RKO (cell line): ENCODE measurements around the gene ENDOV.

Experiments
- DNase-seq: peaks from one replicate; pipeline ENCODE4 v3.0.0-alpha.2; 2016; ENCODE audit warnings: low spot score

The ENDOV gene

DNA sequence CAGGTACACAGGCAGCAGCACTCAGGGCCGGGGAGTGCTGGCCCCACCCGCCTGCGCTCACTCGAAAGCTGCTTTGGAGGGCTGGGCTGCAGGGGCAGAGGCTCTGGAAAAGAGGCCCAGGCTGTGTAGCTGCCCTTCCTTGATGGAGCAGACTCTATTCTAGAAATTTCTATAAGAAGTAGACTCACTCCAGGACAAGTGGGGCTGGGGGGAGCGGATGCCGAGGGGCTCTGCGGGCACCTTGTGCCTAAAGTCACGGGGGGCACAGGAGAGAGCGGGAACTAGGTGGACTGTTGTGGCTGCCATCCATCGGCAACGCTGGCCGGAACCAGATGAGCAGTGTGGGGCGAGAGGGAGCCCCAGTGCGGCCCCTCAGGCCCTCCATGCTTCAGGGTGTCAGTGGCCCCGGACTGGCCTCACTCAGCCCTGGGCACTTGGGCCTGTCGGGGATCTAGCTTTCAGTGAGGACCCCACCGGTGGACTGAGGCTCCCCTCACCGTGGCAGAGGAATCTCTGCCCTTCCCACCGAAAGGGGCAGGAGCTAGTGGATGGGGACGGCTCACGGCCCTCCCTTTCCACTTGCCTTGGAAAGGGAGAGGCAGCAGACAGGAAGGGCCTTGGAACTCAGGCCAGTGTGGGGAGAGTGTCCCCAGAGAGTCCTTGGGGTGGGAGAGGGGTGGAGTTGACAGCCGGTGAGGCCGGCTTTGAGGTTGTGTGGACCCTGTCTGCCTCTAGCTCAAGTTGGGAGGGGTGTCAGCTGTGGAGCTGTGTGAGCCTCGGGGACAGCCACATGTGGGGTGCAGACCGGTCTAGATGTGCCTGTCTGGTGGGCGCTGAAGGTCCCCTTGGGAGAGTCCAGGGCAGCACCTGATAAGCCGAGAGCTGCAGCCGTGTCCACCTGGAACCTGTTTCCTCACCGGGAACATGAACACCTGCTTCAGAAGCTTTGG, 16.6 kb downstream of the ENDOV start:
- DNase-seq = no peak

DNA sequence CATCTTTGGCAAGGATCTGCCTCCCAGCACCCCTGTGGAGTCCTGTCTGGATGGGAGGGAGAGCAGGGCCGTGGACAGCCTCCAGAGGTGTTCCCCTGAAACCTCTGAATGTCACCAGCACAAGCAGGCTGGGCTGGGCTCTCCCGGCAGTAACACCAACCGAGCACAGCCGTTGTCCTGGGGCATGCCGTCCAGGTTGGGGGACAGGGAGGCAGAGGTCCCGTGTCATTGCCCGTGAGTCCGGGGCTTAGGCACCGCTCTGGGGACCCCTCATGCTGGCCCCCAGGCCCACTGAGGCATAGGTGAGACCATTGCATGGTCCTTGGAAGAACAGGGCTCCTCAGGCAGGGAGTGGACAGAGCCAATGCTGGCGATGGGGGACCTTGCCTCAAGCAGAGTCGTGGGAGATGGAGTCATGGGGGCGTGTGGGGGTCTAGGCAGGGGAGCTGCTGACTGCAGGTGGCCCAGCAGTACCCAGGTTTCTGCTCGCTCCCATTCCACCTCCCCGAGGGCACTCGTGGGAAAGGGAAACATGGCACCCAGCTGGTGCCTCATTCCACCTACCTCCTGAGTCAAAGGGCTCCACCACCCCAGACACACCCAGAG, 17.5 kb downstream of the ENDOV start:
- DNase-seq = no peak

DNA sequence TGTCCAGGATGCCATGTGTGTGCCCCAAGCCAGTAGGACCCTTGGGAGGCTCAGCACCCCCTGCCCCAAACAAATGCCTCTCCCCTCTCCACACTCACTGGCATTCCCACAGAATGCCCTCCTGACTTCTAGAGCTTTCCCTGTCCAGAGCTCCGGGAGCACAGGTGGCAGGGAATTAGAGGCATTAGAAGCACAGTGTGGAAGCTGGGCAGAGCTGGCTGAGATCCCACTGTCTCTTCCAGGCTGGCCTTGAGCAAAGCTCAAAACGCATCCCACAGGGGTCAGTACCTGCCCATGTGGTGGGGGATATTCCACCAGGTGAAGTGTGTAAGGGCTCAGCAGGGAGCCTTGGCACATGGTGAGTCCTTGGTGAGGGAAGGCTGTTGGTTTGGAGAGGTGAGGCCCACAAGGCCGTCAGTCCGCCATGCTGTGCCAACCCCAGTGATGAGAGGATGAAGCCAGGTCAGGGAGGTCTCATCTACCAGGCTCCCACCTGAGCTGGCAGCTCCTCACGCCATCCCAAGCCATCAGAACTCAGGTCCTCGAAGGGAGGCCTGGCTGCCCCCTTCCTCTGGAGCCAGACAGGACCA, 18.1 kb downstream of the ENDOV start:
- DNase-seq = no peak

DNA sequence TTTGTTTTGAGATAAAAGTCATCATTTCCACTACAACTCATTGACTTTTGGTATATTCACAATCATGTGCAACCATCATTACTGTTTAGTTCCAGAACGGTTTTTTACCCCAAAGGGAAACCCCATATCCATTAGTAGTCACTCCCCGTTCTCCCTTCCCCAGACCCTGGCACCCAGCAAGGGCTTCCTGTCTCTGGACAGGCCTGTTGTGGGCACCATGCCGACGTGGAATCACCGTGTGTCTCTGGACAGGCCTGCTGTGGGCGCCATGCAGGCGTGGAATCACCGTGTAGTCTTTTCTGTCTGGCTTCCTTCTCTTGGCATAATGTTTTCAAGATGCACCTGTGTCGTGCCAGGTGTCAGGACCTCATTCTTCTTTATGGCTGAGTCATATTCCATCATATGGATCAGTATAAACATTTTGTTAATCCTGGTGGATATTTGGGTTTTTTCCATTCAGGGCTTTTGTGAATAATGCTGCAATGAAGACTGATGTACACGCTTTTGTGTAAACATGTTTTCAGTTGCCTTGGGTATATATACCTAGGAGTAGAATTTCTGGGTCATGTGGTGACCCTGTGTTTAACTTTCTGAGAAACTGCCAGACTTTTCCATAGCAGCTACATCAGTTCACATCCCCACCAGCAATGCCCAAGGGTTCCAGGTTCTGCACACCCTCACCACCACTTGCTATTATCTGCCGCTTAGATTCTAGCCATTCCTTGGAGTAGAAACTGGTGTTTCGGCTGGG, 19.1 kb downstream of the ENDOV start:
- DNase-seq = no peak

DNA sequence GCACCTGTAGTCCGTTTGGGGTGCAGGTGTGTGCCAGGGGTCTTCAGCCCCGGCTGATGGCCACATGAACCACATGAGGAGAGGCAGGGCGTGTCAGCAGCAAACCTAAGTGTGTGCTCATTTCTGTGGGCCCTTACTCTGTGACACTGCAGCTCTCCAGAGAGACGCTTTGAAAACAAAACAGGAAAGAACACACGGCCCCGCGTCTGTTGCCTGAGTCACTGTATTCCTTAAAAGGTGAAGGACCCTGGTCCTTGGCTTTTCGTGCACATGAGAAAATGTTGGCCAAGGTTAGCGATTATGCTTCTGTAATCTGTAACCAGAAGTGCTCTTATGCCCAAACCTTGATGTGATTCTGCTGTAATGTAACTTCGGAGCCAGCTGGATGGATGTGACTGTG, 22.6 kb downstream of the ENDOV start:
- DNase-seq = no peak

DNA sequence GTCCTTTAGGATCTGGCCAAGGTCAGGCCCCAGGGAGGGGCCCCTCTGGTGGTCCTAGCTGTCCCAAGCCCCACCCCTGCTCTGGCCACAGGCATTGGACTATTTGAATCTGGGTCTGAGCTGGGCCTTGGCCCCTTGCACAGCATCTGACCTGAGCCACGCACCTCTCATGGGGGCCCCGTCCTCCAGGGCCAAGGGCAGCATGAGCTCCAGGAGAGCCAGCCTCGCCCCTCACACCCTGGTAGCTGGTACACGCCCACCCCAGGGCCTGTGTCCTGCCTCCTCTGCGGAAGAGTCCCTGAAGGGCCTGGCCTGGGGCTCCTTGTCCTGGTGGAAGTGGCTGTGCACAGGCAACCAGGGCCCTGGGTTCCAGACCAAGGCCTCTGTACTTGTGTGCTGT, 23.8 kb downstream of the ENDOV start:
- no peak for DNase-seq

DNA sequence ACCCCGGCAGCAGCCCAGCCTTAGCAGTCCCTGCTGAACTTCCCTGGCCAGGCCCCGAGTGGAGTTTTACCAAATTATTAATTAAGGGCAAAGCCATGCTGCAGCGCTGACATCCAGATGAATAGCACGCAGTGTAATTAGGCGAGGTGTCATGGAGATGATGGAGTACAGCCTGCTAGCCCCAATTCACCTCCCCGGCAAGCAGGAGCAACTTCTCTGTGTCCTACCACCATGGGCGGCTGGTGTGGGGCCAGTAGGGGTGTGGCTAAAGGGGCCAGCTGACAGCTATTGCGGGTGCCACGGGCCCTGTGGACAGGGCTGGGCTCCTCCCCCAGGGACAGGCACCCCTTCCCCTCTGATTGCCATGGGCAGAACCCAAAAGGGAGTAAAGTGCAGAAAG, 24.5 kb downstream of the ENDOV start:
- DNase-seq = no peak

DNA sequence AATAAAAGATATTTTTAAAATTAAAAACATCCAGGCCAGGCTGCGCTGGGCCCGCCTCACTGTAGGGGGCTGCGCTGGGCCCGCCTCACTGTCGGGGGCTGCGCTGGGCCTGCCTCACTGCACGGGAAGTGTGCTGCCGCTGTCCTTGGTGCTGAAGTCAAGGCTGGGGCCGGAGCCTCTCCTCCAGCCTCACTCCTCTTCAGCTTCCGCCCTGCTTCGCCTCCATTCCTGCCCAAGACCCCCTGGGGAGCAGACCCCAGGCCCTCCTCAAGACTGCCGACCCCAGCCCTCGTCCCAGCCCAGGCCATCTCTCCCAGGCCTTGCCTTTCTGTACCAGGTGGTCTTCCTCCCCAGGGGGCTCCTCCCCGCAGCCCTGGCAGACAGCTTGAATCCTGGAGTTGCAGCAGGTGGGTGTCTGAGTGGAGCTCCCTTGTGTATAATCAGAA, 26.2 kb downstream of the ENDOV start:
- peak; percentile 49 for DNase-seq

DNA sequence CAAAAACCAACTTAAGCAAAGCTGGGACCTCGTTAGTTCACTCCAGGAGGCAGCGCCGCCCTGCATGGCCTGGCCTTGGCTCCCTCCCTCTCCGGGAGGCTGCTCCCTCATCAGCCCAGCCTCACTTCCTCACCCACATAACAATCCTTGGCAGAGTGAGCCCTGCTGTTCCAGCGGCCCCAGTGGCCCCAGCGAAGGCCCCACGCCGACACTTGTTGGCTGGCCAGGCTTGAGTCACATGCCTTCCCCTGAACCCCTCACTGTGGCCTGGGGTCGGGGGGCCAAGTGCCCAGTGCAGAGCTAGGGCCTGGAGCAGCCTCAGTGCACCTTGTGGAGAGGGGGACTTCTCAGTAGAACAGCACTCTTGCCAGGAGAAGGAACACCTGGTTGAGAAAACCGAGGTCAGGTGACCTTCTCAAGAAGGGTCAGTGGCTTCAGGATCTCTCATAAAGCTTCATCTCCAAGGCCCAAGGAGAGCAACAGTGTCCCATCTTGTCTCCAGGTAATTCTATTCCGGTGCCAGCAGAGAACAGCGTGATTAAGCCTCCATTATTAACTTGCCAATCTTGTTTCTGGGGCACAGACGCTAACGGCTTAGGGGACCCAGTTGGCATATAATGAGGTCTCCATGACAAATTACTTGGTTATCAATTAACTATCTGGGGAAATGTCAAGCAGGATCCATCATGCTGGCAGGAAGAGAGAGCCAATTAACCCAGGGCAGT, 26.8 kb downstream of the ENDOV start:
- DNase-seq = no peak

DNA sequence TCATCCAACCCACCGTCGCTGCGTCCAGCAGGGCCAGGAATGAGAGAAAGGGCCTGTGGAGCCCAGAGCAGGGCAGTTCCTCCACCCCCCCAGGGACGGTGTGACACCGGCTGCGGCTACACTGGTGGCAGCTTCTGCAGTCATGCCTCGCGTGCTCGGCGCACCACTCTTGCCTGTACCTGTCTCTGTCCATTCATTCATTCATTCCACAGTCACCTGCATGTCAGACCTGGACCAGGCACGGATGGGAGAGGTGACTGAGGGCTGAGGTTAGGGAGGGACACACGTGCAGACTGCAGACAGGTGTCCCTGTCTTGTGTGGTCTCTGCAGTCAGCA, 27.3 kb downstream of the ENDOV start:
- DNase-seq = no peak

DNA sequence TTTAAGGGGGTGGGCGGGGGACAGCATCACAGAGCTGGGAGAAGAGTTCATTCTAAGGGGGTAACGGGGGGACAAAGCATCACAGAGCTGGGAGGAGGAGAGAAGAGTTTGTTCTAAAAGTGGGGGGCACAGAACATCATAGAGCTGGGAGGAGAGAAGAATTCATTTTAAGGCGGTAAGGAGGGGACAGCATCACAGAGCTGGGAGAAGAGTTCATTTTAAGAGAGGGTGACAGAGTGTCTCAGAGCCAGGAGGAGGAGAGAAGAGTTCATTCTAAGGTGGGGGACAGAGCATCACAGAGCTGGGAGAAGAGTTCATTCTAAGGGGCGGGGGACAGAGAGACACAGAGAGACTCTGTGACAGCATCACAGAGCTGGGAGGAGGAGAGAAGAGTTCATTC, 27.8 kb downstream of the ENDOV start:
- no peak for DNase-seq

DNA sequence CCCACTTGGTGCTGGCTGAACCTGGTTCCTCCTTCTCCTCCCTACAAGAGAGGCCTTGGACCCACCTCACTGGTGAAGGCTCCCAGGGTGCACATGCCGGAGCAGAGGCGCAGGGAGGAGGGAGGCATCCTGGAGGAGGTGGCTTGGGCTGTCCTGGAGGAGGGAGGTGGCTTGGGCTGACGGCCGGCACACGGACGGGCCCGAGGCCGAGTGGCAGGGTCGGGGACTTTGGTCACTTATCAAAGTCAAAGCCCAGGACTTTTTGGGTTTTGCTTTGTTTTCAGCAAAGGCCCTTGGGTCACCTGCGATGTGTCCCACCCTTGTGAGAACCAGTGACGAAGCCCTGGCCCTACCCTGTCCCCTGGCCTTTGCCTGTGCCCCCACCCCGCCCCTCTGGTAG, 28.5 kb downstream of the ENDOV start:
- DNase-seq = no peak

DNA sequence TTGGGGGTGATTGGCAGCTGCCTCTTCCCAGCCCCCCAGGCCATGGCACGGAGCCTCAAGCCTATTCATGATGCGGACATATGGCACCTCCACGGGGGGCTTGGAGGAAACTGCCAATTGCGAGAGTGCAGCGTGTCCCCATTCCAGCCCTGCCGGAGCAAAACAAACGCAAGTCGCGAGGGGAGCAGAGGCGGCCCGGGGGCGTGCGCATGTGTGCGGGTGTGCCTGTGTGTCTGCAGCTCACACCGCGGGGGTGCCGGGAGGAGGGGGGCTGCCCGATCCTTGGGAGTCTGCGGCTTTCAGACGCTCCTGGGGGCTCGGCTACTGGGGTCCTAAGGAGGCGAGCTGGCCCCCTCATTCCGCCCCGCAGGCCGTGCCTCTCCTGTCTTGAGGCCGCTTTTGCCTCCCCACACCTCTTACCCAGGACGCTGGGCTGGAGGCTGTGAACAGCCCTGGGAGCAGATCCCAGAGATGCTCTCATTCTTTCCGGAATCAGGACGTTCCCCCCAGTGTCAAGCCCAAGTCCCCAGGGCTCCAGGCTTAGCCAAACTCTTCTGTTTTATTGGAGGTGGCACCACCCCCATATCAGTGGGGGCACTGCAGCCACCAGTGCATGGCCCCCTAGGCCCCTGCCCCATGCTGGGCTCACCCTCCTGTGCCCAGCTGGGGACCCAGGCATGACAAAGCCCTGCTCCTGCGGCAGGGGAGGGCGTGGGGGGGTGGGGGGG, 29.1 kb downstream of the ENDOV start:
- DNase-seq = no peak

DNA sequence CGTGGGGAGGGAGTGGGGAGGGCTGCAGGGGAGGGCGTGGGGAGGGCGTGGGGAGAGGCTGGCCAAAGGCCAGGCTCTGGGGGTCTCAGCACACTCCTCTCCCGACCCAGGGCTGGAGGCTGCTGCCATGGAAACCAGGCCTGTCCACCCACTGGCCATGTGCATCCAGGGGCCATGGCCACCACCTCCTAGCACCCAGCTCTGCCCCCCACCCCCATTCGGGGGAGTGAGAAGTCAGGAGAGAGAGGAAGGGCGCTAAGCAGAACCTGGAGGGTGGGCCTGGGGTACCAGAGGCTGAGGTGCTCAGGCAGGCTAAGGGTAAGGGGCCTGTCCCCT, 29.6 kb downstream of the ENDOV start:
- DNase-seq = no peak

DNA sequence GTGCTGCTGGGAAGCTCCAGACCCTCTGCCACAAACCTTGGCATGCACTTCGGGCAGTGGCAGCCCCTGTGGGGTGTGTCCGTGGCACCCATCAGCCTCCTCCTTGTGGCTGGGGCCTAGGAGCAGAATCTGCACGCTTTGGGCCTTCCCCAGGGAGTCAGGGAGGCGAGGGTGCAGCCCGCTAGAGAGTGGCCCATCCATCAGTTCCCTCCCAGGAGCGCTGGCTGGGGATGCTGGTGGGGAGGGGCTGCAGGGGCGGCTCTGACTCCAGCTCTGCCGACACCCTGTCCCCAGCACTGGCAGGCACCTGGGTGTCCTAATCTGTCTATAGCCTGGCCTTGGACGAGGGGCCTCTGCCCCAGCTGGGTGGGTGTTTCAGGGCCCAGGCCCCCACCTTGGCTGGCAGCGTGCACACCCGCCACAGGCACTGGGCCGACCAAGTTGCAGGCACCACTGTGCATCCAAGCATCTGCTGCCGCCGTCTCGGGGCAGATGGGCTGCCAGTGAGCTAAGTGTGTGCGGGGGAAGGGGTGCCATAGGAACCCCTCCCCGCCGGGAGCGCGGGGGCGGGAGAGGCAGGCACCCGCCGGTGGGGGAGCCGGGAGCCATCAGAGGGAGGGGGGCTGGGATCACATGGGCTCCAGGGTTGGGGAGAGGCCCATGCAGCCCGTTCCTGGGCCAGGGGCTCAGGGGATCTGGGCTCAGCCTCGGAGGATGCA, 30.2 kb downstream of the ENDOV start:
- no peak for DNase-seq

DNA sequence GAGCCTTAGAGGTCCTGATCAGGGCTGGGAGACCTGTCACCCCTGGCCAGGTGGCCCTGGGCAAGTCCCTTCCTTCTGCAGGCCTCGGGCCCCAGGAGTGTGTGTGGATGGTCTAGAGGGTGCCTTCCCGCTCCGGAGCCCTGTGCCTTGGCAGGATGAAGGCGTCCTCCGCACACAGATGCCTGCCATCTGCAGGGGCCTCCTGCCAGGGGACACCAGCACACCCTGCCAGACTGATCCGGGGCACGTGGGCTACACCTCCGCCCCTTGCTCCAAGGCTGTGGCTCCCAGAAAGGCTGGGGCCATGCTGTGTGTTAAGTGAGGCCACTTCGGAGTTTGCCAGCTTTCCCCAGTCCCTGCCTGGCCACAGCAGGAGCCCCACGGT, 30.8 kb downstream of the ENDOV start:
- DNase-seq = no peak

DNA sequence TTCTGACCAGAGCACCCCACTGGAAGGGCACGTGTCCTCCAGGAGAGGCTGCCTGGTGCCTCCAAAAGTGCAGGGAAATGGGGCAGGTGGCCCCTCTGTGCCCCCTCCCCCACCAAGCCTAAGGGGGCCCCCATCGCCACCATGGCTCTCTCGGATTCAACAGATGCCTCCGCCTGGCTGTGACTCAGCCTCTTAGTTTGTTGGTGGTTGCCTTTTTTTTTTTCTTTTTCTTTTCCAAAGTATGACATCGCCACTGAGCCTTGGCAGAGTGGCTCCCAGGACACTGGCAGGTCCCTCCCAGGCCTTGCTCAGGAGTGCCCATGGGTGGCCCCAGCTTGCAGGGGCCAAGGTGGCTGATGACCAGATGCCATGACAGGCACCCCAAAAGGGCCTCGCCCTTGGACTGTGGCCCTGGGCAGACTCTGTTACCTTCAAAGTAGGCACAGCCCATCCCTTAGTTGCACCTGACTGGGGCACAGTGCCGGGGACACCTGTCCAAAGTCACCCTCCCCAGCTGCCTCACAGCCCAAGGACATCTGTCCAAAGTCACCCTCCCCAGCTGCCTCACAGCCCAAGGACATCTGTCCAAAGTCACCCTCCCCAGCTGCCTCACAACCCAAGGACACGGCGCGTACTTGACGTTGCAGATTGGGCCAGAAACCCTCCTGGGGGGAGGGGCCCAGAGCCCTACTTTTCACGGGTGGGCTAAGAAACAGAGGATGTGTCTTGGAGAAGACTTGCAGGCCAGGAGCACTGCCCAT, 31.9 kb downstream of the ENDOV start:
- no peak for DNase-seq

DNA sequence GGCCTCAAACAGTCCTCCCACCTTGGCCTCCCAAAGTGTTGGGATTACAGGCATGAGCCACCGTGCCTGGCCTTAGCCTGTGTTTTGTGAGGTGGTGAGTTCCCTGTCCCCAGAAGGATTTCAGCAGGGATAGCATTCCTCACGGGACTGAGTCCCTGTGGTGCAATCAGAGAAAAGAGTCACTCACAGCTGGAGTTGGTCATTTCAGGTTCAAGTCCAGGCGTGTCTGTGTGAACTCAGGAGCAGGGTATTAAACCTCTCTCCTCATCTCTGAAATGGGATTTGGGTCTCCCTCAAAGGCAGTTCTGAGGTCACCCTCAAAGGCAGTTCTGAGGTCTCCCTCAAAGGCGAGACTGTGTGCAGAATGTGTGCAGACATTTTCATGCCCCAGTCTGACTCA, 32.8 kb downstream of the ENDOV start:
- no peak for DNase-seq

DNA sequence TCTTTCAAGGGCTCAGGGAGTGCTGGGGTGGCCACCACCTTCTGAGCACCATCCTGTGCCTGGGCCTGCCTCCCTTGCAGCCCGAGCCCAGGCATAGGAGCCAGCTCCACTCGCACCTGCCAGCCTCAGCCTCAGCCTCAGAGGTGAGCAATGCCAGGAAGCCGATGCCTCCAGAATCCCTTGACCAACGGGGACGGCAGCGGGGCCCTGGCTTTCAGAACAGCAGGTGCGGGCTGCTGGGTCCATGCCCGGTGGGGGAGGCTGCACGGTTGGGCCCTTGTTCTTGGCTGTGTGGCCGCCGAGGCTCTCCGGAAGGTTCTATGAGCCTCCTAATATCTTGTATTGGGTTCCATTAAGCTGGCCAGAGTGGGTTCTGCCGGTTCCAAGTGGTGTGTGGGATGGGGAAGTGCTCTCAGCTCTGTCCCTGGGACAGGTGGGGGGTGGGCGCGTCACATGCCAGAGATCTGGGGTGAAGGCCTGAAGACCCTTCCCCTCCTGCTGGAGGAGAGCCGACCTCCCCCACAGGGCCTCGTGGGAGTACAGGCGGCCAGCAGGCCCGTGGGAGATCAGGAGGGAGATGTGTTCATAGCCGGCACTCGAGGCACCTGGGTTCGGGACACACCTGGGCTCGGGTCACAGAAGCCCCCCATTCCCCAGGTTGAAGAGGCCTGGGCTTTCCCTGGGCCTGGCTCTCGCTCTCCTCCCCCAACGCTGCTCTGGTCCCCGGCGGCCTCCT, 34.4 kb downstream of the ENDOV start:
- no peak for DNase-seq
